ENCODE measurements around the gene IFT122. TPM values are rescaled to one million over a fixed set of nuclear protein-coding genes. Genes with fewer than 3 reads are reported as not detected.

Gene IFT122
- total RNA-seq, 1 donor from 2014 or later, result 19.2 TPM

DNA sequence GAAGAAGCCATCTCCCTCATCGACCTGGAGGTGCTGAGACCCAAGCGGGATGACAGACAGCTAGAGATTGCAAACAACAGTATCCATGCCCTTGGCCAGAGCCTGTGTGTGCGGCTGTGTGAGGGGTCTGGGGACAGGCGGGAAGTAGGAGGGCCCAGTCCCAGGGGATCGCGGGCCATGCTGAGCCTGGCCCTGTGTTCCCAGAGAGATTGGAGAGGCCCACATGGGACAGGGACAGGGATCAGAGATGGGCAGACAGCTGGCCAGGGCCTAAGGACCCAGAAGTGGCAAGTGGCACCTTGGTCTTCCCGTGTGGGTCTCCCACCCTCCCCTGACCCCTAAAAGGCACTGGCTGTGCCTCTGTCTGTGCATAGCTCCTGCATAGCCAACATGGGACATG, 77.5 kb downstream of the IFT122 start:
- no peak for ATAC-seq (ENCODE audit: low read depth)
- Mint-ChIP-seq H3K27me3 (no peaks in the 10 kb centered on the region), H3K4me3 (no peak overlapping the region), H3K4me1 (no peaks in the 10 kb centered on the region), H3K9me3 (no peaks in the 10 kb centered on the region), H3K27ac (no peak overlapping the region), H3K36me3 (ENCODE audit: low read depth) (peaks cover 11% of the 10 kb centered on the region)
- TF ChIP-seq, protein P1, sequence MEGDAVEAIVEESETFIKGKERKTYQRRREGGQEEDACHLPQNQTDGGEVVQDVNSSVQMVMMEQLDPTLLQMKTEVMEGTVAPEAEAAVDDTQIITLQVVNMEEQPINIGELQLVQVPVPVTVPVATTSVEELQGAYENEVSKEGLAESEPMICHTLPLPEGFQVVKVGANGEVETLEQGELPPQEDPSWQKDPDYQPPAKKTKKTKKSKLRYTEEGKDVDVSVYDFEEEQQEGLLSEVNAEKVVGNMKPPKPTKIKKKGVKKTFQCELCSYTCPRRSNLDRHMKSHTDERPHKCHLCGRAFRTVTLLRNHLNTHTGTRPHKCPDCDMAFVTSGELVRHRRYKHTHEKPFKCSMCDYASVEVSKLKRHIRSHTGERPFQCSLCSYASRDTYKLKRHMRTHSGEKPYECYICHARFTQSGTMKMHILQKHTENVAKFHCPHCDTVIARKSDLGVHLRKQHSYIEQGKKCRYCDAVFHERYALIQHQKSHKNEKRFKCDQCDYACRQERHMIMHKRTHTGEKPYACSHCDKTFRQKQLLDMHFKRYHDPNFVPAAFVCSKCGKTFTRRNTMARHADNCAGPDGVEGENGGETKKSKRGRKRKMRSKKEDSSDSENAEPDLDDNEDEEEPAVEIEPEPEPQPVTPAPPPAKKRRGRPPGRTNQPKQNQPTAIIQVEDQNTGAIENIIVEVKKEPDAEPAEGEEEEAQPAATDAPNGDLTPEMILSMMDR (IDR thresholded peaks at IDR 0.05), result no peak
- POLR2A ChIA-PET, result no interaction called here
- DNase-seq, result no peak
- intact Hi-C loops (cut with micrococcal nuclease), result no loop called here
- CTCF ChIA-PET, result no interaction called here

DNA sequence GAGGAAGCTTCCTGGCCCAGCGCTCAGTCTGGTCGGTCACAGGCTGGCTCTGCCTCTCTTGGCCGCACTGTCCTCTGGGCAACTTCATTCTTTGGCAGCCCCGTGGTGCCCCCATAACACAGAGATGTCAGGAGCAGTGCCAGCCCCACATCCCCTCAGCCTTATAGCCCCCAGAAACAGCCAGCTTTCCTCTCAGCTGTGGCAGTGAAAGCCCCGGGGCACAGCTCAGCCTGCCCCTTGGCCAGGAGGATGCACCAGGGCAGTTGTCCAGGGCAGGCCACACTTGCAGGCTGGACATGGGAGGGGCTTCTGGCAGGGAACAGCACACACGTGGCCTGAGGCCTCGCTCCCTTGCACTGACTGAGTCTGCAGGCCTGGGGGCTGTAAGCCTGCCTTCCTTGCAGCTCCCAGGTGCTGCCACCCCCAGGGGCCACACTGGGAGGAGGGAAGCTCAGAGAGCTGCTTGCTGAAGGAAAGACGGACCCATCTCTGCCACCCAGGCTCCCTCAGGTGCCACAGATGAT, 78.1 kb downstream of the IFT122 start:
- no peak overlapping the region for H3K27ac Mint-ChIP-seq
- H3K36me3 Mint-ChIP-seq (ENCODE audit: low read depth), result peaks cover 11% of the 10 kb centered on the region
- H3K4me1 Mint-ChIP-seq, result no peaks in the 10 kb centered on the region
- intact Hi-C loops (cut with micrococcal nuclease), result no loop called here
- TF ChIP-seq, protein P1 (IDR thresholded peaks at IDR 0.05), result no peak
- ChIA-PET POLR2A (no interaction called here), CTCF (no interaction called here)
- H3K9me3 Mint-ChIP-seq, result no peaks in the 10 kb centered on the region
- no peak for ATAC-seq (ENCODE audit: low read depth)
- H3K4me3 Mint-ChIP-seq, result no peak overlapping the region
- DNase-seq, result no peak
- H3K27me3 Mint-ChIP-seq, result no peaks in the 10 kb centered on the region

DNA sequence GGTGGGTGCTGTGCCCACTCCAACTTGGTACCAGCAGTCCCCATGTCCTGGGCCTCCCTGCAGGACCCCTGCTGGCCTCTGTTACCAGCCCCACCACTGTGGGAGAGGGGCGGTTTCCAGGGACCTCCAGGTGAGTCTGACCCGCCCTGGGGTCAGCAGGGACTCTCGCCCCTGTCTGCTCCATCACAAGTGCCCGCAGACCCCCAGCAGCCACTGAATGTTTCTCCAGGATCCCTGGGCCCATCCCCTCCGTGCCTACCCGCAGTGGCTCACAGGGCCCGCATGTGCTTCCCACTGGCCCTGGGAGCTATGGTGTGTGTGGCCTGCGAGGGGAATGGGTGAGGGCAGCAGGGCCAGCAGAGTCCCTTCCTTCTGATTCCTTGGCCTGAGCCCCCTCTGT, 78.6 kb downstream of the IFT122 start:
- H3K27ac Mint-ChIP-seq, result no peak overlapping the region
- H3K27me3 Mint-ChIP-seq, result no peaks in the 10 kb centered on the region
- ChIA-PET POLR2A (no interaction called here), CTCF (no interaction called here)
- ATAC-seq (ENCODE audit: low read depth), result no peak
- TF ChIP-seq, protein P1 (IDR thresholded peaks at IDR 0.05), result no peak
- peaks cover 11% of the 10 kb centered on the region for H3K36me3 Mint-ChIP-seq (ENCODE audit: low read depth)
- no peak for DNase-seq
- intact Hi-C loops (cut with micrococcal nuclease), result no loop called here
- H3K4me1 Mint-ChIP-seq, result no peaks in the 10 kb centered on the region
- H3K4me3 Mint-ChIP-seq, result no peak overlapping the region
- H3K9me3 Mint-ChIP-seq, result no peaks in the 10 kb centered on the region

DNA sequence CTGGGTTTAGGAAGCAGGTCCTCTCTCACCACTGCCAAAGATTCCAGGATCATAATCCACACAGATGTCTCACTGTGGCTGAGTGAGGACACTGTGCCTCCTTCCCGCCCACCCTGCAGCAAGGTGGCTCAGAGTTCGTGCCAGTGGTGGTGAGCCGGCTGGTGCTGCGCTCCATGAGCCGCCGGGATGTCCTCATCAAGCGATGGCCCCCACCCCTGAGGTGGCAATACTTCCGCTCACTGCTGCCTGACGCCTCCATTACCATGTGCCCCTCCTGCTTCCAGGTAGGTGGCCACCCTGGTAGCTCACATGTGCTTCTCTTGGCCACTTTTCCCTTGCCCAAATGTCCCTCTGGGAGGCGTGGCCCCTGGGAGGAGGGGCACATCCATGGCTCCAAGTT, 79.4 kb downstream of the IFT122 start:
- H3K27me3 Mint-ChIP-seq, result no peaks in the 10 kb centered on the region
- TF ChIP-seq, protein P1 (IDR thresholded peaks at IDR 0.05), result no peak
- ATAC-seq (ENCODE audit: low read depth) (no peak), DNase-seq (no peak)
- H3K36me3 Mint-ChIP-seq (ENCODE audit: low read depth), result peaks cover 11% of the 10 kb centered on the region
- intact Hi-C loops (cut with micrococcal nuclease), result no loop called here
- H3K27ac Mint-ChIP-seq, result no peak overlapping the region
- no peaks in the 10 kb centered on the region for H3K4me1 Mint-ChIP-seq
- no peaks in the 10 kb centered on the region for H3K9me3 Mint-ChIP-seq
- ChIA-PET CTCF (no interaction called here), POLR2A (no interaction called here)
- H3K4me3 Mint-ChIP-seq, result no peak overlapping the region

DNA sequence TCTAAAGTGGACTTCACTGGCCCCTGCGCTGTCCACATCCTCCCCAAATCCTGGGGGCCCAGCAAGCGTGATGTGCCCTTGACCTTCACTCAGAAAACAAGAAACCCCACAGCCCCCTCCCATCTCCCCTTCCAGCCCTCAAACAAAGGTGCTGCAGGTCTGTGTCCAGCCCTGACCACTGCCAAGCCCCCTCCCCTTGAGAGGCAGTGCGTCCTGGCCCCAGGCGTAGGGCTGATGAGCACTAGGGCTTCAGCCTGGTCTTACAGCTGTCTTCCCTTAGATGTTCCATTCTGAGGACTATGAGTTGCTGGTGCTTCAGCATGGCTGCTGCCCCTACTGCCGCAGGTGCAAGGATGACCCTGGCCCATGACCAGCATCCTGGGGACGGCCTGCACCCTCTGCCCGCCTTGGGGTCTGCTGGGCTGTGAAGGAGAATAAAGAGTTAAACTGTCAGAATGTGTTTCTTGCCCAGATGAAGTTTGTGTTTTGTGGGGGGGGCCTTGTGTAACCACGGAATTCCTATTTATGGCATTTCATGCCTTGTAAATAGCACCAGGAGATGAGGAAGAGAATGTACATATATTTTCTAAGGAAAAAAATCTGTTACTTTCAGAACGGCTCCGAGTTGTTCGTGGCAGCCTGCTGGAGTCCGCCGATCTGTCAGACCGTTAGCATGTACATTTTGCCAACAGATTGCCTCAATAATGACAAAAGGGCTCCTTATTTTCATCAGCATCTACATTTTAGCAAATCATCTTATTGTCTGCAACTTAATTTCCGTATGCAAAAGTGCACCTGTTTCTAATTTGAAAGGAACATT, 80.1 kb downstream of the IFT122 start:
- CTCF ChIA-PET, result no interaction called here
- no peaks in the 10 kb centered on the region for H3K27me3 Mint-ChIP-seq
- ATAC-seq (ENCODE audit: low read depth) (no peak), DNase-seq (no peak)
- no peak overlapping the region for H3K4me3 Mint-ChIP-seq
- H3K36me3 Mint-ChIP-seq (ENCODE audit: low read depth), result peaks cover 11% of the 10 kb centered on the region
- TF ChIP-seq, protein P1 (IDR thresholded peaks at IDR 0.05), result no peak
- H3K9me3 Mint-ChIP-seq, result no peaks in the 10 kb centered on the region
- H3K4me1 Mint-ChIP-seq, result peaks cover 3% of the 10 kb centered on the region
- no peak overlapping the region for H3K27ac Mint-ChIP-seq
- intact Hi-C loops (cut with micrococcal nuclease), result no loop called here
- POLR2A ChIA-PET, result no interaction called here
